ENCODE data around the gene REM1.

DNA sequence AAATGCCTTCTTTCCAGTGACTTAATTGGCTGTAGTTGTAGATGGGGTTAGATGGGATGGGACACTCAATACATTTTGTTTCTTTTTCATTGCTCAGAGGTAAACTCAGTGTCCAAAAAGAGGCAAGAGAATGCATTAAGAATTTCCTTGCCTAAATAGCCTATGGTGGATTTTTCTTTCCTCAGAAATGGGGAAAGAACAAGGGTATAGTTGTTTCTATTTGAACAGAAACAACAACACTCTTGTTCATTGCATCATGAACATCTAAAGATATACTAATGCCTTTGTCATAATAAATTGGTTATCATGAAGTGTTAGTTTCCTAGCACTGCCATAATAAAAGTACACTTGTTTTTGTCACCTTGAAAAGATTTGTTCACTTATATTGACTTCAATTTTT is 49.3 kb upstream of the REM1 start:
- TF ChIP-seq, protein P1, sequence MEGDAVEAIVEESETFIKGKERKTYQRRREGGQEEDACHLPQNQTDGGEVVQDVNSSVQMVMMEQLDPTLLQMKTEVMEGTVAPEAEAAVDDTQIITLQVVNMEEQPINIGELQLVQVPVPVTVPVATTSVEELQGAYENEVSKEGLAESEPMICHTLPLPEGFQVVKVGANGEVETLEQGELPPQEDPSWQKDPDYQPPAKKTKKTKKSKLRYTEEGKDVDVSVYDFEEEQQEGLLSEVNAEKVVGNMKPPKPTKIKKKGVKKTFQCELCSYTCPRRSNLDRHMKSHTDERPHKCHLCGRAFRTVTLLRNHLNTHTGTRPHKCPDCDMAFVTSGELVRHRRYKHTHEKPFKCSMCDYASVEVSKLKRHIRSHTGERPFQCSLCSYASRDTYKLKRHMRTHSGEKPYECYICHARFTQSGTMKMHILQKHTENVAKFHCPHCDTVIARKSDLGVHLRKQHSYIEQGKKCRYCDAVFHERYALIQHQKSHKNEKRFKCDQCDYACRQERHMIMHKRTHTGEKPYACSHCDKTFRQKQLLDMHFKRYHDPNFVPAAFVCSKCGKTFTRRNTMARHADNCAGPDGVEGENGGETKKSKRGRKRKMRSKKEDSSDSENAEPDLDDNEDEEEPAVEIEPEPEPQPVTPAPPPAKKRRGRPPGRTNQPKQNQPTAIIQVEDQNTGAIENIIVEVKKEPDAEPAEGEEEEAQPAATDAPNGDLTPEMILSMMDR (IDR thresholded peaks at IDR 0.05), result no peak
- TF ChIP-seq POLR2A (IDR thresholded peaks at IDR 0.05), result no peak

All from lower leg skin (tissue), 3 donors.